CD4-positive, alpha-beta T cell treated with Interleukin-10 for 1 hour (primary cell): Measurements from ENCODE around the gene SRL.

Experiments
- DNase-seq: peaks from one replicate; pipeline ENCODE4 v3.0.0-alpha.2; 2020

Gene SRL

GRCh38 chr16:4194661-4195060, 47.2 kb downstream of the SRL start:
- DNase-seq: no peak

- no peak for DNase-seq
Measured at GRCh38 chr16:4193920-4194319, 48.0 kb downstream of the SRL start.

GRCh38 chr16:4192206-4192605, 49.7 kb downstream of the SRL start:
- no peak for DNase-seq

GRCh38 chr16:4190712-4191333, 51.1 kb downstream of the SRL start:
- DNase-seq: no peak

- DNase-seq: no peak
Measured at GRCh38 chr16:4190086-4190485, 51.8 kb downstream of the SRL start.

GRCh38 chr16:4184038-4184702, 57.7 kb downstream of the SRL start:
- DNase-seq: no peak

- DNase-seq: peak; percentile 88
Measured at GRCh38 chr16:4183237-4184037, 58.4 kb downstream of the SRL start.

GRCh38 chr16:4182581-4183236, 59.2 kb downstream of the SRL start:
- no peak for DNase-seq

GRCh38 chr16:4180511-4180910, 61.4 kb downstream of the SRL start:
- DNase-seq: no peak

- no peak for DNase-seq
Measured at GRCh38 chr16:4179763-4180260, 62.1 kb downstream of the SRL start.

- DNase-seq: no peak
Measured at GRCh38 chr16:4179020-4179419, 62.9 kb downstream of the SRL start.

- no peak for DNase-seq
Measured at GRCh38 chr16:4178468-4179010, 63.3 kb downstream of the SRL start.

- no peak for DNase-seq
Measured at GRCh38 chr16:4176906-4177417, 64.9 kb downstream of the SRL start.

- DNase-seq: no peak
Measured at GRCh38 chr16:4175849-4176248, 66.0 kb downstream of the SRL start.

- no peak for DNase-seq
Measured at GRCh38 chr16:4172070-4172469, 69.8 kb downstream of the SRL start.

- no peak for DNase-seq
Measured at GRCh38 chr16:4169415-4169814, 72.5 kb downstream of the SRL start.

- DNase-seq: no peak
Measured at GRCh38 chr16:4166821-4167220, 75.1 kb downstream of the SRL start.

GRCh38 chr16:4160658-4161430, 81.0 kb downstream of the SRL start:
- DNase-seq: no peak

GRCh38 chr16:4159726-4160125, 82.2 kb downstream of the SRL start:
- no peak for DNase-seq

- no peak for DNase-seq
Measured at GRCh38 chr16:4158143-4159093, 83.5 kb downstream of the SRL start.

- no peak for DNase-seq
Measured at GRCh38 chr16:4157376-4157825, 84.5 kb downstream of the SRL start.
